Bronchial epithelial cell (primary cell): Measurements from ENCODE around the gene IFT122. TPM values are rescaled to one million over a fixed set of nuclear protein-coding genes. Genes with fewer than 3 reads are reported as not detected.
A peak's percentile ranks its signal among the peaks of the same experiment; 100 is the strongest.
"Not testable (repeated sequence)": the region's sequence is repeated elsewhere in the genome, so short reads cannot be mapped to it uniquely, and the experiment has no call there.

Source experiments
- DNase-seq: peaks from one replicate; pipeline ENCODE4 v3.0.0-alpha.2; 2010; ENCODE audit warnings: low read depth
- FAIRE-seq: peaks from 2 replicates; lab custom pipeline; 2011; peaks lifted over from hg19 to GRCh38; lab: Jason Lieb, UNC
- H3K27me3 ChIP-seq: 2 replicates; pipeline ENCODE4 v1.5.1; 2011; ENCODE audit warnings: low read length; ENCODE audit not compliant: control insufficient read depth, insufficient read depth
- H3K36me3 ChIP-seq: 2 replicates; pipeline ENCODE4 v1.5.1; 2011; ENCODE audit warnings: low read length; ENCODE audit not compliant: control insufficient read depth, insufficient read depth
- H3K4me3 ChIP-seq: 2 replicates; pipeline ENCODE4 v1.5.1; 2011; ENCODE audit warnings: mild to moderate bottlenecking, low read depth, low read length, control low read depth
- CTCF ChIP-seq: IDR thresholded peaks from 2 replicates; pipeline ENCODE4 v1.5.1; 2011; ENCODE audit warnings: mild to moderate bottlenecking, moderate library complexity, low read length, control low read depth, inconsistent platforms; ENCODE audit not compliant: insufficient read depth, severe bottlenecking
- total RNA-seq: library from RNA; depleted of rRNA; stranded (reverse); fragments of >200 nt; gene quantifications from 2 replicates; pipeline ENCODE4 v1.2.1, GENCODE V29; 2014

IFT122 gene
- total RNA-seq, 1 donor from 2014 or later: 10.0 TPM

- DNase-seq (no peak), FAIRE-seq (no peak)
- H3K4me3 ChIP-seq: no peak overlapping the region
- no peaks in the 10 kb centered on the region for H3K27me3 ChIP-seq
- no peaks in the 10 kb centered on the region for H3K36me3 ChIP-seq
- TF ChIP-seq CTCF: no peak
These were observed 53.2 kb downstream of the IFT122 start for GRCh38 chr3:129493206-129493605.

GRCh38 chr3:129494499-129494898, 54.5 kb downstream of the IFT122 start:
- not testable (repeated sequence) for H3K4me3 ChIP-seq, H3K27me3 ChIP-seq, H3K36me3 ChIP-seq, FAIRE-seq, DNase-seq

GRCh38 chr3:129495006-129495639, 55.1 kb downstream of the IFT122 start:
- H3K36me3 ChIP-seq, H3K27me3 ChIP-seq, H3K4me3 ChIP-seq: not testable (repeated sequence)
- DNase-seq (peak; percentile 73), FAIRE-seq (peak; percentile 55)

- DNase-seq, FAIRE-seq, H3K4me3 ChIP-seq, H3K36me3 ChIP-seq, H3K27me3 ChIP-seq: not testable (repeated sequence)
These were observed 57.9 kb downstream of the IFT122 start for GRCh38 chr3:129497876-129498275.

- FAIRE-seq: peak; percentile 92
- not testable (repeated sequence) for H3K27me3 ChIP-seq, H3K4me3 ChIP-seq, H3K36me3 ChIP-seq, DNase-seq
These were observed 58.8 kb downstream of the IFT122 start for GRCh38 chr3:129498603-129499488.

- FAIRE-seq: peak; percentile 36
- not testable (repeated sequence) for DNase-seq, H3K27me3 ChIP-seq, H3K4me3 ChIP-seq, H3K36me3 ChIP-seq
These were observed 59.7 kb downstream of the IFT122 start for GRCh38 chr3:129499604-129500333.

GRCh38 chr3:129500334-129500658, 60.3 kb downstream of the IFT122 start:
- Histone ChIP-seq H3K4me3 (no peak overlapping the region), H3K27me3 (no peaks in the 10 kb centered on the region), H3K36me3 (peaks cover 1% of the 10 kb centered on the region)
- TF ChIP-seq CTCF: no peak
- no peak for DNase-seq
- no peak for FAIRE-seq

GRCh38 chr3:129501630-129502029, 61.6 kb downstream of the IFT122 start:
- H3K4me3 ChIP-seq: no peak overlapping the region
- DNase-seq (no peak), FAIRE-seq (no peak)
- H3K36me3 ChIP-seq: peaks cover 1% of the 10 kb centered on the region
- H3K27me3 ChIP-seq: no peaks in the 10 kb centered on the region
- TF ChIP-seq CTCF: no peak
